ENCODE results near the gene NDUFB2.
"Not testable (repeated sequence)": the region's sequence is repeated elsewhere in the genome, so short reads cannot be mapped to it uniquely, and the experiment has no call there.

Gene NDUFB2

GRCh38 chr7:140696680-140697446 is at the start of gene NDUFB2:
NDUFB2 (plus strand) TSS chr7:140696708; CDS start chr7:140696745, 37 bp downstream.
- DNase-seq, result peak; percentile 89

GRCh38 chr7:140646931-140647647 is 49.4 kb upstream of the NDUFB2 start:
- DNase-seq, result no peak

- DNase-seq, result no peak
Measured at GRCh38 chr7:140649556-140650205, 46.8 kb upstream of the NDUFB2 start.

- no peak for DNase-seq
Measured at GRCh38 chr7:140650367-140650766, 46.1 kb upstream of the NDUFB2 start.

GRCh38 chr7:140653319-140654108 is 43.0 kb upstream of the NDUFB2 start:
- DNase-seq, result no peak

GRCh38 chr7:140654109-140654387 is 42.5 kb upstream of the NDUFB2 start:
- DNase-seq, result no peak

- DNase-seq, result no peak
Measured at GRCh38 chr7:140654661-140655060, 41.8 kb upstream of the NDUFB2 start.

GRCh38 chr7:140655511-140656408 is 40.7 kb upstream of the NDUFB2 start:
- no peak for DNase-seq

GRCh38 chr7:140656548-140657515 is 39.7 kb upstream of the NDUFB2 start:
- peak; percentile 20 for DNase-seq

GRCh38 chr7:140657891-140658290 is 38.6 kb upstream of the NDUFB2 start:
- DNase-seq, result no peak

GRCh38 chr7:140659856-140660255 is 36.7 kb upstream of the NDUFB2 start:
- no peak for DNase-seq

GRCh38 chr7:140661124-140661523 is 35.4 kb upstream of the NDUFB2 start:
- no peak for DNase-seq

GRCh38 chr7:140662938-140663337 is 33.6 kb upstream of the NDUFB2 start:
- DNase-seq, result not testable (repeated sequence)

- DNase-seq, result no peak
Measured at GRCh38 chr7:140667476-140667875, 29.0 kb upstream of the NDUFB2 start.

GRCh38 chr7:140668641-140669040 is 27.9 kb upstream of the NDUFB2 start:
- DNase-seq, result no peak

- no peak for DNase-seq
Measured at GRCh38 chr7:140669352-140669751, 27.2 kb upstream of the NDUFB2 start.

GRCh38 chr7:140669862-140670261 is 26.6 kb upstream of the NDUFB2 start:
- not testable (repeated sequence) for DNase-seq

GRCh38 chr7:140670343-140670935 is 26.1 kb upstream of the NDUFB2 start:
- DNase-seq, result no peak

GRCh38 chr7:140671966-140672365 is 24.5 kb upstream of the NDUFB2 start:
- no peak for DNase-seq

- peak; percentile 26 for DNase-seq
Measured at GRCh38 chr7:140672382-140673062, 24.0 kb upstream of the NDUFB2 start, which contains the start of gene ADCK2. ADCK2 (plus strand) TSS chr7:140672945; CDS start chr7:140673331, 386 bp downstream.

Measured in NK-92 treated with Interleukin-12 subunit alpha and Interleukin-12 subunit beta, amount 100 ng/mL, for 24 hours (cell line).